Neural cell (in vitro differentiated cells): ENCODE results near the gene TAGLN3.

ENCODE experiments used
- CTCF ChIP-seq: fragments of 450-650 bp; IDR thresholded peaks from 2 replicates; pipeline ENCODE4 v1.5.1; 2014; ENCODE audit warnings: antibody characterized with exemption, mild to moderate bottlenecking, moderate library complexity; ENCODE audit not compliant: poor library complexity, severe bottlenecking
- EP300 ChIP-seq: fragments of 450-650 bp; conservative IDR thresholded peaks from 2 replicates; pipeline ENCODE4 v1.6.1; 2014; ENCODE audit warnings: antibody characterized with exemption, mild to moderate bottlenecking, moderate library complexity; ENCODE audit not compliant: poor library complexity, severe bottlenecking
- EZH2 ChIP-seq: fragments of 200-600, 300-800 bp; shearing (Covaris generic), sonication (generic); IDR thresholded peaks from 2 replicates; pipeline ENCODE4 v1.6.1; 2014; ENCODE audit warnings: antibody characterized with exemption, low read length, borderline replicate concordance, mild to moderate bottlenecking; ENCODE audit not compliant: insufficient read depth, poor library complexity, severe bottlenecking
- POLR2AphosphoS5 ChIP-seq: IDR thresholded peaks from 2 replicates; pipeline ENCODE4 v1.6.1; 2012
- RAD21 ChIP-seq: fragments of 450-650 bp; conservative IDR thresholded peaks from 2 replicates; pipeline ENCODE4 v1.6.1; 2014; ENCODE audit warnings: antibody characterized with exemption, mild to moderate bottlenecking, moderate library complexity
- REST ChIP-seq: IDR thresholded peaks from 2 replicates; pipeline ENCODE4 v1.6.1; 2012; ENCODE audit warnings: borderline replicate concordance
- SMC3 ChIP-seq: fragments of 450-650 bp; conservative IDR thresholded peaks from 2 replicates; pipeline ENCODE4 v1.6.1; 2014; ENCODE audit warnings: antibody characterized with exemption, mild to moderate bottlenecking, moderate library complexity; ENCODE audit not compliant: poor library complexity
- TAF1 ChIP-seq: IDR thresholded peaks from 2 replicates; pipeline ENCODE4 v1.6.1; 2012; ENCODE audit warnings: low read depth

- TF ChIP-seq CTCF (no peak), EZH2 (no peak), SMC3 (no peak), POLR2AphosphoS5 (no peak), EP300 (no peak), TAF1 (no peak), REST (no peak), RAD21 (no peak)
Observed at GRCh38 chr3:112005091-112005672, 6.5 kb downstream of the TAGLN3 start.
